ENCODE data around the gene ENPP6.

DNA sequence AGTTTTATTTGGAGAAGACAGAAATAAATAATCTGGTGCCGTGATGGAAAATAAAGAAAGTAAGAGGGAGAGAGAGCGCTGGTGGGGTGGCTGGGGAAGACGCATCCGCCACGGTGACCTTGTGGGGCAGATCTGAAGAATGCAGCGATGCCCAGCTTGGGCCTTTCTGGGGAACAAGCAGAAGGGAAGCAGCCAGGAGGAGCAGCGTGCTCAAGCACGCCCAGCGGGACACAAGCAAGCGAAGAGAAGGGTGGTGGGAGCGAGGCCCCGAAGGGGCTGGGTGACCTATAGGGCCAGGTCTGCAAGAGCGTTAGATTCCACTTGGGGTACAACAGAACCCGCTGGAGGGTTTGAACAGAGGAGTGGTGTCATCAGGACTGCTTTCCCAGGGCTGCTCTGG, 12.4 kb downstream of the ENPP6 start:
- TF ChIP-seq CTCF (conservative IDR thresholded peaks at IDR 0.05; ENCODE audit: low read depth, low read length) (no peak), EZH2 (IDR thresholded peaks at IDR 0.05; ENCODE audit: low read length, unreplicated experiment) (no peak), EZH2phosphoT487 (IDR thresholded peaks at IDR 0.05; ENCODE audit: borderline replicate concordance, low read length) (no peak)

All from PC-3 (cell line).